Measurements from ENCODE around the gene ANKRD17.
A peak's percentile ranks its signal among the peaks of the same experiment; 100 is the strongest.

Gene ANKRD17

DNA sequence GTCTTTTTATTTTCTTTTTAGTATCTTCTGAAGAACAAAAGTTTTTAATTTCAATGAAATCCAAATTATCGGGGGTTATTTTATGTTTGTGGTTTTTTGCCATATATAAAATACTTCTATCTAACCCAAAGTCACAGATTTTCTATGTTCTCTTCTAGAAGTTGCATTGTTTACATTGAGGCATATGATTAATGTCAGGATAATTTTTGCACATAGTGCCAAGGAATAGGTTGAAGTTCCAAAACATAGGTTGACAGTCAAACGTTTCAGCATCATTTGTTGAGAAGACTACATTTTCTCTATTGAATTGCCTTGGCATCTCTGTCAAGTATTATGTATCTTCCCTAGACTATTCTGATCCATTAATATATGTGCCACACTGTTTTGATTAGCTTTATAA, 64.5 kb downstream of the ANKRD17 start:
- DNase-seq (ENCODE audit: low spot score): no peak

- no peak for DNase-seq (ENCODE audit: low spot score)
Observed at GRCh38 chr4:73193659-73194058, 64.9 kb downstream of the ANKRD17 start.

- DNase-seq (ENCODE audit: low spot score): no peak
Observed at GRCh38 chr4:73193155-73193554, 65.4 kb downstream of the ANKRD17 start.

GRCh38 chr4:73189274-73189810, 69.3 kb downstream of the ANKRD17 start:
- no peak for DNase-seq (ENCODE audit: low spot score)

GRCh38 chr4:73187325-73187724, 71.3 kb downstream of the ANKRD17 start:
- no peak for DNase-seq (ENCODE audit: low spot score)

GRCh38 chr4:73185903-73186302, 72.7 kb downstream of the ANKRD17 start:
- no peak for DNase-seq (ENCODE audit: low spot score)

DNA sequence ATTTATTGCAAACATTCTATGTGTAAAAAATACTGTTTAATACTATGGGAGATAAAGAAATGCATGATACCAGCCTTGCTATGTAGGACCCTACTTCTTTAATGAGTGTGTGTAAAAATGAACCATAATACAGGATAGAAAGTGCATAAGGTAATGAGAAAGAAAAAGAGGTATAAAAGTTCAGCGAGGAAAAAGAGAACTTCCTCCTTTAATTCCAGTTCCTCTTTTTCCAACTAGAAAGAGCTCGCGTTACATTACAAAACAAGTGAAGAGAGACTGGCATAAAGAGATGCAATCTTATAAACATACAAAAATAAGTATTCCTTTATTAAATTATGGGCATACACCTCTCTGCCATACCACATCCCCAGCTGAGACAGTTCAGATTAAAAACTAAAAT, 77.4 kb downstream of the ANKRD17 start:
- no peak for DNase-seq (ENCODE audit: low spot score)

DNA sequence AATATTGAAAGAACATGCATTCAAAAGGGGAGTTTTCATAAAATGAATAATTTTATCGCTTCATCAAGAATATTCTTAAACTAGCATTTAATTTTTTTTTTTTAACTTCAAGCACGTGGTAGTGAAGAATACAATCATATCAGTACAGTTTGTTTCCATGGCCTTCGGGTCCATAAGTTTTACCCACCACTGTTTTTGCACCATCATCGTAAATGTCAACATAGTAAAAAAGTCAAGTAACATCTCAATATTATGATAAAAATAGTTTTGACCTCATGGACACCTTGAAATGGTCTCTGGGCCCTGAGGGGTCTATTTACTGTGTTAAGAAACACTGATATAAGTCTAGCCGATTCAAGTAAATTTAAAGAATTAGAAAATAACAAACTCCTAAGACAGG, 80.2 kb downstream of the ANKRD17 start:
- DNase-seq (ENCODE audit: low spot score): no peak

DNA sequence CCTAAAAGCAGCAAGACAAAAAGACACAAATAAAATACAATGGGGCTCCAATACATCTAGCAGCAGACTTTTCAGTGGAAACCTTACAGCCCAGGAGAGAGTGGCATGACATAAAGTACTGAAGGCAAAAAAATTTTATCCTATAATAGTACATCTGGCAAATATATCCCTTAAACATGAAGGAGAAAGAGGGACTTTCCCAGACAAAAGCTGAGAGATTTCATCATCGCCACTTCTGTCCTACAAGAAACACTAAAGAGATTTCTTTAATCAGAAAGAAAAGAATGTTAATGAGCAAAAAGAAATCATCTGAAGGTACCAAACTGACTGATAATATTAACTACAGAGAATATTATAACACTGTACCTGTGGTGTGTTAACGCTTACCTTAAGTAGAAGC, 86.4 kb downstream of the ANKRD17 start:
- DNase-seq (ENCODE audit: low spot score): no peak

DNA sequence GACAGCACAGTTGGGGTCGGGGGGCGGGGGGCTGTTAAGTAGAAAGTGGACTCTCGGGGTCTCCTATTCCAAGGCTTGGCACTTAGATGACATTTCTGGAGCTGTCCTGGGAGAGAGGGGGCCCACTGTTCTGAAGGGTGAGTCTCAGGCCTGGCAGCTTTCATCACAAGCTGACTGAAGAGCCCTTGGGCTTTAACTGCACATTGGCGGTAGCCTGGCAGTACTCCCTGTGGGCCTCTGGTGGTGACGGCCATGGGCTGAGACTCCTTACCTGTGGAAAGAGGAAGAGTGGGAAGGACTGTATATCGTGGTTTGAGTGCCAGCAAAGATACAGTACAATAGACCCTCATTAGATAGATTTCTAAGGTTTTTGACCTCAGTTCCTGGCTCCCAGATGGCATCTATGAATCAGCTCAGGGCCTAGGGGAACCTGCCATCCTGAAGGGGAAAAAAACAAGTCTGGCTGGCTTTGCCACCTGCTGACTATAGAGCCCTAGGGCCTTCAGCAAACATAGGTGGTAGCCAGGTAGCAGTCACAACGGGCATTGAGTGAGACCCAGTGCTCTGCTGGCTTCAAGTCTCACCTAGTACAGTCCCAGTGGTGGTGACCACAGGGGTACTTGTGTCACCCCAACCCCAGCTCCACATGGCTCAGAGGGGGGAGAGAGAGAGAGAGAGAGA, 87.9 kb downstream of the ANKRD17 start:
- no peak for DNase-seq (ENCODE audit: low spot score)

DNA sequence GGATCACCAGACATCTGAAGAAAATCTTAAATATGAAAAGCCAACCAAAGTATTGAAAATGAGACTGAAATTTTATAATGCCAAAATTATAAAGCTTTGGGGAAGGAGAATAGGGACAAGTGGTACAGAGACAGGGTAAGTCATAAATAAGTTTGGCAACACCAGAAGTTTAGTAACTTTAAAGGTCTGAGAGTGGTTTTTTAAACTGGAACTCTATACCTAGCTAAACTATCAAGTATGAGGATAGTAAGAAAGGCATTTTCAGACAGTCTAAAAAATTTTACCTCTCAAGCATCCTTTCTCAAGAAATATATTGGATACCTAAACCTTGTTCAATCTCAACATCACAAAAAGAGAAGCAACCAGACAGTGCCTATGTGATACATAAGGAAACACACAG, 92.4 kb downstream of the ANKRD17 start:
- DNase-seq (ENCODE audit: low spot score): no peak

DNA sequence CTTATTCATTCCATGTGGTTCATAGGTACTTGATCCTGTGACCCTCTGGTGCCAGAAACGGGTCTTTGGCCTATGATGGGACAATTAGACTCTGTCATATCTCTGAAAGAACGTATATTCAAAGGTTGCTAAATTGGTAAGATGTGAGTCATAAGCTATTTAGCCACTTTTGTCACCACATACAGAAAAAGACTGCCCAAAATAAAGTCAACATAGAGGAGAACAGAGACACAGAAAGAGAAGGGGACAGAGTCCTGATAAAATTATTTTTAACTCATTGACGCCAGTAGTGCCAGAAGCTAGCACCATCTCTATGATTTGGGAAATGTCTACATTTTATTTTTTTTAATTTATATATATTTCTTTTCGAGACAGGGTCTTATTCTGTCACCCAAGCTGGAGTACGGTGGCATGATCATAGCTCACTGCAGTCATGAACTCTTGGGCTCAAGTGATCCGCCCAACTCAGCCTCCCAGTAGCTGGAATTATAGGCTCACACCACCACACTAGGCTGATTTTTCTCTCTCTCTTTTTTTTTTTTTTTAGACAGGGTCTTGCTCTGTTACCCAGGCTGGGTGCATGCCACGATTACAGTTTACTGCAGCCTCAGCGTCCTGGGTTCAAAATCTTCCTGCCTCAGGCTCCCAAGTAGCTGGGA, 96.9 kb downstream of the ANKRD17 start:
- DNase-seq (ENCODE audit: low spot score): no peak

DNA sequence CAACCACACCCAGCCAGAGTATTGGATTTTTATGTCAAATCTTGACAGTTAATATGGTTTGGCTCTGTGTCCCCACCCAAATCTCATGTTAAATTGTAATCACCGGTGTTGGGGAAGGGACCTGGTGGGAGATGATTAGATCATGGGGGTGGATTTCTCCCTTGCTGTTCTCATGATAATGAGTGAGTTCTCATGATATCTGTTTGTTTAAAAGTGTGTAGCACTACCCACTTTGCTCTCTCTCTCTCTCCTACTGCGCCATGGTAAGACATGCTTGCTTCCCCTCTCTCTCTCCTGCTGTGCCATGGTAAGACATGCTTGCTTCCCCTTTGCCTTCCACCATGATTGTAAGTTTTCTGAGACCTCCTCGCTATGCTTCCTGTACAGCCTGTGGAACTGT, 102.2 kb downstream of the ANKRD17 start:
- no peak for DNase-seq (ENCODE audit: low spot score)

- no peak for DNase-seq (ENCODE audit: low spot score)
Observed at GRCh38 chr4:73152893-73153292, 105.7 kb downstream of the ANKRD17 start.

GRCh38 chr4:73142995-73143547, 115.5 kb downstream of the ANKRD17 start:
- DNase-seq (ENCODE audit: low spot score): no peak

GRCh38 chr4:73139991-73140390, 118.6 kb downstream of the ANKRD17 start:
- no peak for DNase-seq (ENCODE audit: low spot score)

- DNase-seq (ENCODE audit: low spot score): no peak
Observed at GRCh38 chr4:73139245-73139644, 119.4 kb downstream of the ANKRD17 start.

DNA sequence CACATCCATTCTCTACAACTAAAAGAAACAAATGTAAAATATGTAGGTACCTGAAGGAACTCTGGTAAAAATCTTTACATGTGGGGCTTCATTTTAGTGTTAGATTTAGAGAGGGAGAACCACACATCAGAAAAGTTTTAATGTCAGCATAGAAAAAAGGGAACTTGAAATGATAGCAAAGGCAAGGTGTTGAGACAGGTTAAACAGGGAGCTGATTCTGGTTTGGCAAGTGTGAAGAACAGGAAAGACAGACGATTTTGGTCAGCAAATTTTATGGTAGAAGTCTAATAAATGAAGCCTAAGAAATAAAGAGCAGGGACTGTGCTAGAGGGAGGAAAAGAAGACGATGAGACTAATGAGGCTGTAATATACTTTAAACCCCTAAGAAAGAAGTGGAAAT, 121.5 kb downstream of the ANKRD17 start:
- no peak for DNase-seq (ENCODE audit: low spot score)

GRCh38 chr4:73133784-73134183, 124.8 kb downstream of the ANKRD17 start:
- DNase-seq (ENCODE audit: low spot score): no peak

DNA sequence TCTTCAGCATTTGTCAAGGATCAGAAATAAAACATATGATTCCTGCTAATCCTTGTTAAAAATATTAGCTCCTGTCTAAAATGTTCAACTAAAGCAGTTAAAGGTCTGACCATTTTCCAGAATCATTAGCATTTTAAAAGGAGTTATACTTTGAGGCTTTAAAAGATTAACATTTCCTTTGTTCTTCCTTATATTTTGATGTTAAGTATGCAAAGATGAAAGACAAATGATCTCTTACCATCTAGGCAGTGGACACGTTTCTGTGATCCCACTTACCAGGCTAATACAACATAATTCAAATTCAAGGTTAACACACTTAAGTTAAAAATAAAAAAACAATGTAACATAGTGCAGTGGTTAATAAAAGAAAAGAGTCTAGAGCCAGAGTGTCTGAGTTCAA, 127.3 kb downstream of the ANKRD17 start:
- no peak for DNase-seq (ENCODE audit: low spot score)

GRCh38 chr4:73129319-73129718, 129.3 kb downstream of the ANKRD17 start:
- DNase-seq (ENCODE audit: low spot score): no peak

- DNase-seq (ENCODE audit: low spot score): peak; percentile 13
Observed at GRCh38 chr4:73127839-73128453, 130.7 kb downstream of the ANKRD17 start.

- no peak for DNase-seq (ENCODE audit: low spot score)
Observed at GRCh38 chr4:73109493-73109892, 149.1 kb downstream of the ANKRD17 start.
